K562 (cell line): Measurements from ENCODE around the gene ATG10. TPM values are rescaled to one million over a fixed set of nuclear protein-coding genes. Genes with fewer than 3 reads are reported as not detected.

ENCODE experiments used
- ATAC-seq: fragments of 200-7000 bp; cut with Tn5 transposase; 3 replicates; pipeline ENCODE4 v1.9.1; 2020; ENCODE audit warnings: moderate library complexity
- BruUV-seq: library from RNA; stranded (reverse); fragments of 400-500 nt; replicated peaks from 2 replicates; lab custom pipeline; 2021; lab: Mats Ljungman, UMichigan
- CTCF ChIA-PET: fragments of 300-600 bp; formaldehyde crosslinking; extraction: SDS; loops from one replicate; lab custom pipeline; 2021; ENCODE audit warnings: low intra/inter-chr PET ratio; lab: Yijun Ruan, JAX
- POLR2A ChIA-PET: fragments of 300-600, 350-650 bp; sonication (Branson Sonifier 250); formaldehyde crosslinking; extraction: SDS; loops from one replicate; lab custom pipeline; 2021; ENCODE audit warnings: antibody characterized with exemption, inconsistent platforms; lab: Yijun Ruan, JAX
- DNase-seq, 4 experiments: peaks; one replicate each; pipeline versions ENCODE4 v3.0.0 to v3.0.0-alpha.2; 2011 to 2018; ENCODE audit warnings: low spot score in 3 of 4, mixed read lengths in 3 of 4; ENCODE audit errors: extremely low read depth in 1 of 4
- FAIRE-seq: peaks from 2 replicates; lab custom pipeline; 2011; peaks lifted over from hg19 to GRCh38; lab: Jason Lieb, UNC
- H2AFZ ChIP-seq: 2 replicates; pipeline ENCODE4 v1.6.0; 2011; ENCODE audit warnings: low read depth, low read length, control low read depth, inconsistent platforms
- H3K27ac ChIP-seq: fragments of 200-600 bp; 3 replicates; pipeline ENCODE4 v1.8.0; 2011; ENCODE audit warnings: low read depth, mild to moderate bottlenecking, control low read depth, inconsistent platforms, low read length, moderate library complexity, mixed read lengths; ENCODE audit errors: extremely low read depth
- H3K27me3 ChIP-seq, 2 experiments: fragments of 300-600 bp in 1 of 2; 2 replicates in 1 of 2; 3 replicates in 1 of 2; pipeline versions ENCODE4 v1.6.0 to v1.8.0; 2011; ENCODE audit warnings: inconsistent platforms in 2 of 2, low read length in 2 of 2, mild to moderate bottlenecking in 1 of 2, mixed read lengths in 1 of 2, moderate library complexity in 1 of 2; ENCODE audit not compliant: control insufficient read depth in 2 of 2, insufficient read depth in 2 of 2
- H3K36me3 ChIP-seq: fragments of 300-600 bp; 3 replicates; pipeline ENCODE4 v1.8.0; 2011; ENCODE audit warnings: mild to moderate bottlenecking, low read length, inconsistent platforms; ENCODE audit not compliant: control insufficient read depth, insufficient read depth
- H3K4me1 ChIP-seq, 2 experiments: fragments of 200-600 bp in 1 of 2; replicated peaks in 1 of 2; 2 replicates in 1 of 2; 3 replicates in 1 of 2; pipeline versions ENCODE4 v1.5.1 to v1.8.0; 2011; ENCODE audit warnings: inconsistent platforms in 2 of 2, low read length in 2 of 2, mild to moderate bottlenecking in 1 of 2, mixed read lengths in 1 of 2, moderate library complexity in 1 of 2; ENCODE audit not compliant: control insufficient read depth in 2 of 2, insufficient read depth in 2 of 2
- H3K4me2 ChIP-seq: 2 replicates; pipeline ENCODE4 v1.6.1; 2011; ENCODE audit warnings: low read length, control low read depth, inconsistent platforms, mixed read lengths; ENCODE audit not compliant: insufficient read depth
- H3K4me3 ChIP-seq: fragments of 200-600 bp; sonication (generic), shearing (Covaris generic); 2 replicates; pipeline ENCODE4 v1.5.1; 2016; ENCODE audit warnings: control low read depth, inconsistent platforms
- H3K79me2 ChIP-seq: fragments of 200-600 bp; 3 replicates; pipeline ENCODE4 v1.8.0; 2011; ENCODE audit warnings: low read length, inconsistent platforms; ENCODE audit not compliant: control insufficient read depth, insufficient read depth
- H3K9ac ChIP-seq, 2 experiments: 2 replicates each; pipeline versions ENCODE4 v1.6.0 to v1.6.1; 2011; ENCODE audit warnings: low read depth in 2 of 2, low read length in 2 of 2, control low read depth in 1 of 2, inconsistent platforms in 1 of 2, mild to moderate bottlenecking in 1 of 2, mixed read lengths in 1 of 2; ENCODE audit not compliant: insufficient read depth in 1 of 2
- H3K9me1 ChIP-seq: one replicate; pipeline ENCODE4 v1.6.0; 2011; ENCODE audit warnings: inconsistent platforms, mild to moderate bottlenecking, low read length, moderate library complexity; ENCODE audit not compliant: control insufficient read depth, insufficient read depth
- H3K9me3 ChIP-seq: replicated peaks from 2 replicates; pipeline ENCODE4 v1.5.1; 2011; ENCODE audit warnings: low read depth, low read length, inconsistent platforms; ENCODE audit not compliant: control insufficient read depth, insufficient read depth
- H4K20me1 ChIP-seq: replicated peaks from 2 replicates; pipeline ENCODE4 v1.6.1; 2011; ENCODE audit warnings: low read length, inconsistent platforms, mixed read lengths; ENCODE audit not compliant: control insufficient read depth, insufficient read depth
- CC2D1A ChIP-seq: fragments of 450-650 bp; IDR thresholded peaks from 2 replicates; pipeline ENCODE4 v1.6.1; 2017; ENCODE audit warnings: mild to moderate bottlenecking
- CREB1 ChIP-seq, 2 experiments: sonication (generic) in 1 of 2; formaldehyde crosslinking in 1 of 2; IDR thresholded peaks; 2 replicates each; pipeline versions ENCODE4 v1.6.1 to v1.8.0; 2012 to 2022; ENCODE audit warnings: inconsistent platforms in 1 of 2, mild to moderate bottlenecking in 1 of 2, missing genetic modification reagents in 1 of 2, moderate library complexity in 1 of 2
- CUX1 ChIP-seq: fragments of 200-800 bp; sonication (Bioruptor generic); IDR thresholded peaks from 2 replicates; pipeline ENCODE4 v1.6.1; 2016; ENCODE audit warnings: missing genetic modification characterization, missing compliant biosample characterization
- ELF4 ChIP-seq: fragments of 450-650 bp; formaldehyde crosslinking; IDR thresholded peaks from 2 replicates; pipeline ENCODE4 v1.4.0; 2022; ENCODE audit warnings: missing genetic modification characterization
- EWSR1 ChIP-seq: fragments of 450-650 bp; IDR thresholded peaks from 2 replicates; pipeline ENCODE4 v1.6.1; 2018; ENCODE audit warnings: borderline replicate concordance, mild to moderate bottlenecking, low read depth, moderate library complexity; ENCODE audit not compliant: partially characterized antibody
- GATA2 ChIP-seq: sonication (generic); formaldehyde crosslinking; IDR thresholded peaks from 2 replicates; pipeline ENCODE4 v1.4.0; 2020; ENCODE audit warnings: mild to moderate bottlenecking, missing genetic modification reagents
- SRF ChIP-seq, 2 experiments: fragments of 250-450, 450-650 bp in 1 of 2; sonication (Bioruptor Pico) in 1 of 2; sonication (generic) in 1 of 2; formaldehyde crosslinking; IDR thresholded peaks; 2 replicates each; pipeline versions ENCODE4 v1.5.0 to v1.5.1; 2020 to 2022; ENCODE audit warnings: mild to moderate bottlenecking in 1 of 2, missing genetic modification reagents in 1 of 2
- SRSF9 ChIP-seq: fragments of 200-400 bp; formaldehyde crosslinking; IDR thresholded peaks from 2 replicates; pipeline ENCODE4 v1.6.1; 2017; ENCODE audit warnings: low read depth, low read length, borderline replicate concordance
- STAT5B ChIP-seq: fragments of 250-450 bp; sonication (Bioruptor Pico); IDR thresholded peaks from 2 replicates; pipeline ENCODE4 v1.8.0; 2021; ENCODE audit warnings: mild to moderate bottlenecking, inconsistent platforms
- ZHX1 ChIP-seq: fragments of 150-350 bp; conservative IDR thresholded peaks from 2 replicates; pipeline ENCODE4 v1.6.1; 2014; ENCODE audit warnings: low read length
- ZNF217 ChIP-seq: sonication (generic); formaldehyde crosslinking; IDR thresholded peaks from 2 replicates; pipeline ENCODE4 v1.8.0; 2022; ENCODE audit warnings: mild to moderate bottlenecking, missing genetic modification reagents
- ZNF277 ChIP-seq: fragments of 250-450 bp; sonication (Bioruptor Pico); IDR thresholded peaks from 2 replicates; pipeline ENCODE4 v1.8.0; 2022; ENCODE audit warnings: inconsistent platforms, mild to moderate bottlenecking, moderate library complexity, borderline replicate concordance
- ZNF444 ChIP-seq: fragments of 250-450 bp; sonication (Bioruptor Pico); IDR thresholded peaks from 2 replicates; pipeline ENCODE4 v1.4.0; 2020; ENCODE audit warnings: mild to moderate bottlenecking, moderate library complexity
- WGBS: fragments of 100-300 bp; shearing (Covaris generic); methylation state at CpG from one replicate; pipeline ENCODE4 v1.1.6; 2016; ENCODE audit warnings: low coverage, mixed read lengths; ENCODE audit not compliant: insufficient coverage; ENCODE audit errors: missing lambda C conversion rate; 5-methylcytosine and 5-hydroxymethylcytosine counted together
- in situ Hi-C: fragments of 300-500 bp; cut with MboI; formaldehyde crosslinking; loops from 4 replicates; pipeline ENCODE4 v1.15.0; 2018; ENCODE audit warnings: inconsistent platforms, mixed read lengths
- intact Hi-C: fragments of 100-400 bp; cut with micrococcal nuclease; formaldehyde crosslinking; loops from 2 replicates; pipeline ENCODE4 v1.14.2; 2022
- polyA plus RNA-seq, 8 experiments: library from polyadenylated mRNA; depleted of rRNA in 4 of 8; stranded (reverse) in 5 of 8; unstranded in 3 of 8; fragments of >200 nt; fragmentation: Nextera tagmentation in 2 of 8; fragmentation: Illumina TruSeq in 1 of 8; extraction: Ambion mirVana in 2 of 8; extraction: Trizol in 1 of 8; gene quantifications; 2 replicates each; pipeline versions ENCODE4 v1.2.1 to v1.2.3, GENCODE V29; 2011 to 2014; ENCODE audit warnings: inconsistent platforms in 1 of 8, missing spikeins in 1 of 8
- total RNA-seq, 7 experiments: library from RNA; depleted of rRNA in 6 of 7; stranded (reverse); fragments of >200 nt in 6 of 7; fragmentation: Illumina TruSeq in 2 of 7; extraction: Trizol in 2 of 7; gene quantifications; 2 replicates each; pipeline versions ENCODE4 v1.2.1 to v1.2.3, GENCODE V29; 2011 to 2021; ENCODE audit warnings: low replicate concordance in 1 of 7

Gene ATG10
- total and polyA plus RNA-seq, 9 of the 15 experiments (the other 6 are each of a cell fraction or from before 2014, with no cell fraction given), result 7.0 to 18.8 (median 14.6) TPM

GRCh38 chr5:82010696-82011095, 38.9 kb downstream of the ATG10 start:
- intact Hi-C loops (no loop called here), in situ Hi-C loops (no loop called here)
- Histone ChIP-seq H3K36me3 (no peaks in the 10 kb centered on the region), H3K9me1 (no peaks in the 10 kb centered on the region), H3K27ac (no peak overlapping the region), H3K27me3 (no peaks in the 10 kb centered on the region), H4K20me1 (no peaks in the 10 kb centered on the region), H3K4me1 (no peaks in the 10 kb centered on the region), H3K9me3 (no peaks in the 10 kb centered on the region), H3K4me2 (no peak overlapping the region), H3K79me2 (no peaks in the 10 kb centered on the region), H3K9ac (no peak overlapping the region), H2AFZ (no peak overlapping the region), H3K4me3 (no peak overlapping the region)
- ATAC-seq (no peak), DNase-seq (no peak), FAIRE-seq (no peak)
- BruUV-seq, result no TSS peak
- WGBS, result 79% methylated on average over 2 of the region's 2 CpGs
- ChIA-PET CTCF (no interaction called here), POLR2A (no interaction called here)
- no peak for TF ChIP-seq EWSR1
- TF ChIP-seq ZNF277 (CRISPR knock-in tag), result no peak
- no peak for TF ChIP-seq ELF4 (CRISPR knock-in tag)
- TF ChIP-seq ZNF444 (CRISPR knock-in tag), result no peak
- no peak for TF ChIP-seq SRF (CRISPR knock-in tag; IDR thresholded peaks at IDR 0.05)
- TF ChIP-seq ZNF217 (CRISPR knock-in tag), result no peak
- TF ChIP-seq STAT5B (CRISPR knock-in tag), result no peak
- no peak for TF ChIP-seq CC2D1A
- TF ChIP-seq CUX1, result no peak
- TF ChIP-seq GATA2 (CRISPR knock-in tag), result no peak
- no peak for TF ChIP-seq SRSF9
- no peak for TF ChIP-seq ZHX1
- TF ChIP-seq CREB1 (IDR thresholded peaks at IDR 0.05), result no peak
- TF ChIP-seq CREB1 (CRISPR knock-in tag; IDR thresholded peaks at IDR 0.05), result no peak
